ENCODE data around the gene ARPC5.
A peak's percentile ranks its signal among the peaks of the same experiment; 100 is the strongest.
"Not testable (repeated sequence)": the region's sequence is repeated elsewhere in the genome, so short reads cannot be mapped to it uniquely, and the experiment has no call there.

ARPC5 gene

DNA sequence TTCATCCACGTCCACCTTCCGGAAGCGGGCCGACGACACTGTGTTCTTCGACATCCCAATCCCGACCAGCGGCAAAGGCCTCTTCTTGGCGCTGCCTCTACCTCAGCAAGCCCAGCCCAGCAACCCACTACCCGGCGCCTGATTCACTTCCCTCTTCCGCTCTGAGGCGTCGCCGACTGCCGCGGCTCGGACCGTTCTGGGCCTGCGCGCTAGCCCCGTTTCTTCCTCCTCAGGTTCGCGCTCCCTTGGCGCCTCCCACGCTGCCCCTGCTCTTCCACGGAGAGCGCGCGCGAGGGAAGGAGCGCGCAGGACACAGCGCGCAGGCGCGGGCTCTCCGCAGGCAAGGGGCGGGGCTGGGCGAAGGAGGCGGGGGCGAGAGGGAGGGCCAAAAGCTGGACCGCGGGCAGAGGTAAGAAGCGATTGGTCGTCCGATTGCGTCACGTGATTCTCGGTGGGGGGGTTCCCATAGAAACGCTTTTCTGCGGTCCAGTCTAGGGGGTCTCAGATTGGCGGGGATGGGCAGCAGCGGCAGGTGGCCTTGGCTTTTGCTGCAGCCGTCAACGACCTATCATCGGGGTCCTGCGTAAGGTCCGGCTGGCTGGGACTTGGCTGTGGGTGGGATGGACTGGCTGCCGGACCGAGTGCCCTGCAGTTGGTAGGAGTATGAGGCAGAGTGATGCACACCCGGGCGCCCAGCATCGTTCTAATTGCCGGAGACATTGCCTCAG lies at the start of gene ARPC5:
ARPC5 (minus strand) TSS at position 178 of the 728 bp plus-strand sequence; CDS start at position 54, 124 bp downstream.
- DNase-seq: peak; percentile 97 to 98

DNA sequence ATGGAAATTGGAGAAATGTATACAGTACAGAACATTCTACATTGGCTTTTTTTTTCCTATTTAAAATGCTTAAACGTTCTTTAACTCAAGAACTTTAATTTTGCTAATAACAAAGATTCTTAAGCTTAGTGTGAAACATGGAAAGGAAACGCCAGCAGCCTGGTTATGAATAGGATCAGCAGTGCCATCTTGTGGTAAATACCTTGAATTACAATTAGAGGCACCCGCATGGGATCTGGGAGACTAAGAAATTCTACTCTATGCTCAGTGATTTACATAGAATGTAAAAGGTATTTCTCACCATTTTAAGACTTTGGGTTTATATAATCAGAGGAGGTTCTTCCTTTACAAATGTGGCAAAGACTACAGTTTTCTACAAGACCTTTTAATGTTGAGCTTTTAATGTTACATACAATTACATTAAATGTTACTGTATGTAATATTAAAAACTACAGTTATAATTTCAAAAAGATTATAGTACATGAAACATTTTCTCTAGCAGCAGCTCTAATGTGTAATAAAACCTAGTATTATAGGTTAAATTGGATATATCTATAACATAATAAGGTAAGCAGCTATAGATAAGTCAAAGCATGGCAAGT lies 49.6 kb upstream of the ARPC5 start:
- no peak for DNase-seq

DNA sequence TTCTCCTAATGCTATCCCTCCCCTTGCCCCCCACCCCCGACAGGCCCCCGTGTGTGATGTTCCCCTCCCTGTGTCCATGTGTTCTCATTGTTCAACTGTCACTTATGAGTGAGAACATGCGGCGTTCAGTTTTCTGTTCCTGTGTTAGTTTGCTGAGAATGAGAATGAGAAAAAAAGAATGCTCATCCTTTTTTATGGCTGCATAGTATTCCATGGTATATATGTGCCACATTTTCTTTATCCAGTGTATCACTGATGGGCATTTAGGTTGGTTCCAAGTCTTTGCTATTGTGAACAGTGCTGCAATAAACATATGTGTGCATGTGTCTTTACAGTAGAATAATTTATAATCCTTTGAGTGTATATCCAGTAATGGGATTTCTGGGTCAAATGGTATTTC lies 43.8 kb upstream of the ARPC5 start:
- DNase-seq: not testable (repeated sequence)

DNA sequence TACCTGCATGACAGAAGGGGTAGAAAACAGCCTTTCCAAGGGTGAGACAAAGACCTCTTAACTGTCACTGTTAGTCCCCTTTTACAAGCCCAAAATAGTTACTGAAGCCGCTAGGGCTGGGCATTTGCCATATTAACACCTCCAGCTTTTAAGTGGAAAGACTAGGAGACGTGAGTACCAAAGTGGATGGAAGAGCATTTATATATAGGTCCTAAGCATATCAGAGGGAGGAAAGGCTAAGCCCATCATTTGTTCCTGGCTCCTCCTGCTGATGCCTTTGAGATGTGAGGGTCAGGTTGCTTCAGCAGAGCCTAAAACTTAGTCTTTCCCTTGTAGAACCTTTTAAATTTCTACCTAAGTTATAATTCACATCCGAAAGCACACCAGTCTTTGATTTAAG lies 43.2 kb upstream of the ARPC5 start:
- no peak for DNase-seq

DNA sequence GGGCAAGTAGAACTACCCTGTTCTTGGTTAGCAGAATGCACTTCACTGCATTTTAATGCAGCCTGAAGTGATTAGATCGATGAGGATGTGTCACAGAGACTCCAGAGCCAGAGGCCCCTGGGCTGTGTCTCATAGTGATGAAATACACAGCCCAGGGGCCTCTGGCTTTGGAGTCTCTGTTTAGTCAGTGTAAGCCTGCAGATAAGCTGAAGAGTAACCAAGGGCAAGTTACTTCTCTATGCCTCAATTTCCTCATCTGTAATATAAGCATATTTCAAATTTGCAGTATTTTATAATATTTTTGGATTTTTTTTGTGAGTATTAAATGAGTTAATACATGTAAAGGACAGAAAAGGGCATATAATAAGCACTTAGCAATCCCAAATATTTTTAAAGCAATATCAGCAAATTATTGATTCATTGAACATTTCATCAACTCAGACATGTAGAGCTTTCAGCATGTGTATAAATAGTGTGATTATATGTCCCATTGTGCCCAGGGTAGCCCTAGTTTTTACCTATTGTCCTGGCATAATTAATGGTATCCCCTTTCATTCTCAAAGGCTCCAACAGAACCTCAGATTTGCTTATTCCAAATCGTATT lies 41.1 kb upstream of the ARPC5 start:
- no peak for DNase-seq

DNA sequence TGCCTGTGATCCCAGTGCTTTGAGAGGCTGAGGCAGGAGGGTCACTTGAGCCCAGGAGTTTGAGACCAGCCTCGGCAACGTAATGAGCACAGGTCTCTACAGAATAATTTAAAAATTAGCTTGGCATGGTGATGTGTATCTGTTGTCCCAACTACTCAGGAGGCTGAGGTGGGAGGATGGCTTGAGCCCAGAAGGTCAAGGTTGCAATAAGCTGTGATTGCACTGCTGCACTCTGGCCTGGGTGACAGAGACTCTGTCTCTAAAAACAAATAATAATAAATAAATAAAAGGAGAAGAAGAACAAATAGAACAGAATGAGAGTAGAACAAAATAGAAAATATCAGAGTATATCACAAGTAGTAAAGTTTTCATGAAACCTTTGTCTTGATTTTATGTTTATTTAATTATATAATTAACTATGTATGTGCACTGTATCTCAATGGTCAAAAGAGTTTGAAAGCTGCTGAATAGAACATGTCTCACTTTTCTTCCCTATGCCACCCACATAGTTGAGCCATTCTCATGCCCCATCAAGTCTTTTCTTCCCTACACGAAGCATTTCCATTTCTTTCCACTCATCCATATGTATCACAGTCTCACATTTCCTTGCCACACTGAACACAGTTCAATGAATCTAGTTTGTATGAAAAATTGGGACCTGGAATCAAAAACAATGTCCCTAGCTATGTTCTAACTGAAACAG lies 40.5 kb upstream of the ARPC5 start:
- no peak for DNase-seq

DNA sequence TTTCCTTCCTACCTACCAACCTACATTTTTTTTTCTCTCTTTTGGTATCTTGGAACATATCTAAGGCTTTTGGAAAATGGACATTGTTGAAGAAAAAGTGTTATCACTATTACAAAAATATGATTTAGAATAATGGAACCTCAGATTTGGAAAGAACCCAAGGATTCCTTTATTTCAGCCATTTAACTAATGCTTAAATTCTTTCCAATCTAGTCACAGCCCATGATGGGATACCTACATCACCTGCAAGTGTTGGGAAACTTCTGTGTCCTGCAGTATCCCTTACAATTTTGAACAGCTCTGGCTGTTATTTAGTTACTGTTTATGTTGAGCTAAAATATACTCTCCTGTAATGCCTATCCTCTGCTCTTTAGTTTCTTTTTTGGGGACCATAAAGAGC lies 39.8 kb upstream of the ARPC5 start:
- no peak for DNase-seq

DNA sequence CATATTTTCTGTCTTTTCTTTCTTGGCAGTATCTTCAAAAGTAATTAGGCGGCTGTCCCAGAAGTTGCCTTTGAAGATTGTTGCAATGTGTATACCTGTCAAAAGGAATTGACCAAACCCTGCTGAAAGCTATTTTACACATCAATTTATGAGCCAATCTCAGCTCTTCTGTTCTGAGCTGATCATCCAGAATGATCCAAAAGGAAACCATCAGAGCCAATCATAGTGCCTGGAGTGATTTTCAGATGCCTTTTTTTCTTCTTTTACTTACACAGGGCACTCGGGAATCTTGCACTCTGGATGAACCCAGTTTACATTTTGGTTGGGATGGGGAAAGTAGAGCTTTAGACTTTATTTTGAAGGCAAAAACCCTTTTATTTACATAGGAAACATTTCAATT lies 39.3 kb upstream of the ARPC5 start:
- no peak for DNase-seq

DNA sequence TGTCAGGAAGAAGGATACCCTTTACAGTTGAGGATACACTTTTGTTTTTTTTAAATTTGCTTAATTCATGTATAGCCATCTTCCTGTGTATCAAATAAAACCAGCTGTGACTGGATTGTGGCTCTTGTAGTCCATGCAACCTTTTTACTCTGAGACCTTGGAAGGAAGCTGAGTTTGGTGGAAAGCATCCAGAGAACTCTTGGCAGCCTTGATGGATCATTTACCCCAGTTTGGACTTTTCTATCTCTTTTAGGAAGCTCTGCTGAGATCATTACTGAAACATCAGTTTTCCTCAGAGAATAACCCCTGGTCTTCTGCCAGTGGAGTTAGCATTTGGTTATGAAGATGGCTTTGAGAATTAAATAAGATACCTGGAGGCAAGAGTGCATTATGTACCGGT lies 38.8 kb upstream of the ARPC5 start:
- DNase-seq: no peak

DNA sequence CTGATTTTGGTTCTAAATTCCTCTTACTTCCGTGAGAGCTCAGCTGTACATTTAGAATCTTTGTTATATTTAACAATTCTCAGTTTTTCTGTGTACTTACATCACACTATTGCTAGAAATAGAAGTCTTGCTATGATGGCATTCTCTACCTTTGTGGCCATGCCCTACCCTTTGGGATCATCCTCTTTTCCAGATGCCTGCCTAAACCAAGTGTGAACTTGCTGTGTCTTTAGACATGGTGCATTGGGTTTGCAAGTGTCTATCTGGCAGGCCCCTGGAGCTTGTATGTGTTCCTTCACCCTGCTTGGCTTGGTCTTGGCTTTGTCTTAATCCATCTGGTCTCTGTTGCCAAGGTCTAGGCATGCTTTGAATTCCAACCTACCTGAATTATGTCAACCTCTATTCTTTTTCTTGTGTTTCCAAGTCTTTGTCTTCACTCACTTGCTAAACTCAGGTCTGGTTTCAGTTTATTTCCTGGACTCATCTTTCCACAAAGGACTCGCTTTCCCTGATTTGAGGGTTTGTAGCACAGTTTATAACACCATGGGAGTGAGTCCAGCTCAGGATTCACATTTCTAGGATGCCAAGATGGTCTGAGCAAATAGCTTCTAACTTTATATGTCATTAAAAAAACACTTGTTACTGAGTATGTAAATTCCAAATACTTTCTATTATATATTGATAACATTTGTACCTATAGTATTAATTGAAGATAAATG lies 38.2 kb upstream of the ARPC5 start:
- no peak for DNase-seq

DNA sequence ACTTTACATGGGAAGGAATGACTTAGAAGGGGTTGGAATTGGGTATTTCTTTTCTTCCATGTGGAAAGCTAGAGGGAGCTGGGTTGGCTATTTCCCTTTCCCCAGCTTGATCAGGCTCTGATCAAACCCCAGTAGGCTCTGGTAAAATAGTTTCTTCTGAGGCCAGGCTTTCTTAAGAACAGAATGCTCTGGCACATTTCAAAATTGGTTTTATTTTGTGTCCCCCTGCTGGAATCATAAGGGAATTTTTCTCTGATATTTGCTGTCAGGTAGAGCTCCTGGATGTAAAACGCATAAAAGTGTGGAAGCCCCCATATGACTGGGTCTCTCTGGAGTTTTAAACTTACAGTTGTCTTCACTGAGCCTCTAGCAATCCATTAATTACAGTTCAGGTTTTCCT lies 34.6 kb upstream of the ARPC5 start:
- DNase-seq: no peak

DNA sequence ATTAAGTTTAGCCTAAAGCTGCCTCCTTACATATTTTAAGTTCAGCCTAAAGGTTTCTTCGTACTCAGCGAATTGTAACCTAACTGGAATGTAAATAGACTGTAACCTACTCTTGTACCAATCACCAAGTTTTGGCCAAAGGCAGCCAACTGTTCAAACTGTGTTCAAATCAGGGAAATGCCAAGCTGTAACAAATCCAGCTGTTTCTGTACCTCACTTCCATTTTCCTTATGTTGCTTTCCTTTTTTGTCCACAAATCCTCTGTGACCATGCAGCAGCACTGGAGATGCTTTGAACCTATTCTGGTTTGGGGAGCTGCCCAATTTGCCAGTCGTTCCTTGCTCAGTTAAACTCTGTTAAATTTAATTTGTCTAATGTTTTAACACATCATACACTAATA lies 20.8 kb upstream of the ARPC5 start:
- no peak for DNase-seq

DNA sequence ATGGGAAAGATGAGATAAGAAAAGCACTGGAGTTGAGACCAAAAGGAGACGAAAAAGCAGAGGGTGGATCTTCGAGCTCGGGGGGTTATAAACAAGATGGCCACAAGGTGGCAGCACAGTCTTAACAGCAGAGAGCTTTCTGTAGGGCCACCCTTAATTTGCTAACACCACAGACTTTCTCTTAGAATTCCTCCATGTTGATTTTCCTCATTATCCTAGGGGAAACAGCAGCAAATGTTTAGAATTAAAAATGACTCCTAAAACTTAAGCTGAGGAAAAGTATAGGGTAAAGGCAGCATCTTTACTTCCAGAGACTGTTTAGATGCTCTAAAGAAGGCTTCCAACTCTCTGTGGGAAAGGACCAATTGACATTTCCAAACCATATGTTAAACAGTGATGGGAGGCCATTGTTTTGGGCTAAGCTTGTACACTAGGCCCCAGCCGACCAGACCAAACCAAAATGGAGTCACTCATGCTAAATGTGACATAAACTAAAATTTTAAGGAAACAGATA lies 20.0 kb upstream of the ARPC5 start:
- peak; percentile 51 to 92 for DNase-seq

DNA sequence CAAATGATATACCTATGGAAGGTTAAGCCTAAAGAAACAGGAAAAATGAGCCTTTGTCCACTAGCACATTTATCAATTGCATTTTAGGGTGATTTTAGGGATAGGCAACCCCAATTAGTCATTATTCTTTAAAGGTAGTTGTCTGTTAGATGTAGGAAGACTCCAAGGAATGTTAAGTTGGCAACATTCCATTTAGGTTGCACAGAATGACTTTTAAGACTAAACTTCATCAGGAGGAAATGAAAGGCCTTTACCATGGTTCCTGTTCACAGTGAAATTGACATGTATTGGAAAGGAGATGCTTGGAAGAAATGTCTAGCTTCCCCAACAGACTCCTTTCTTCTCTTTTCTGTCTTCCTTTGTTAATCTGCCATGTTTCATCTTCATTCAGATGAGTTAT lies 19.1 kb upstream of the ARPC5 start:
- no peak for DNase-seq

DNA sequence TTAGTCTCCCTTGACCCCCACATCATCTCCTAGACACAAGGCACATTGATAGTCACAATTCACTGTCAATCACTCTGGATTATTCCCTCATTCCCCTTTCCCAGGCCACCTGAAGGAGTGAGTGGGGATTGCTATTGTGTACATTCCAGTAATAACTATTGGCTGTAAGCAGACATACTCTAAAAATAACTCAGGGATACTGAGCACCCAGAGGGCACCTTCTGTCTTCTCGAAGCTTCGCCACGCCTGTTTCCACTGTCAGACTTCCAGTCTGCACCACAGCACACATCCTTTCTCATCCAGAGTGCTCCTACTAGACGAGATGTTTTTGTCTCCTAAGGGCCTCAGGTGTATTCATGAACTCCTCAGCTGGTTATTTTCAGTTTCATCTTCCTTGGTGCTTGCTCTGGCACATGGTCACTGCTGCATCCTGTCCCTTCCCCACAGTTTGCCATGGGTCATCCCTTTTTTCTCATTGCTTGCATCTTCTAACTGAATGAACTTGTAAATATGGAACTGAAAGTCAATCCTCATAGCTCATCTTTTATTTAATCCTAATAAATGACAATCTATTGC lies 18.4 kb upstream of the ARPC5 start:
- no peak for DNase-seq

DNA sequence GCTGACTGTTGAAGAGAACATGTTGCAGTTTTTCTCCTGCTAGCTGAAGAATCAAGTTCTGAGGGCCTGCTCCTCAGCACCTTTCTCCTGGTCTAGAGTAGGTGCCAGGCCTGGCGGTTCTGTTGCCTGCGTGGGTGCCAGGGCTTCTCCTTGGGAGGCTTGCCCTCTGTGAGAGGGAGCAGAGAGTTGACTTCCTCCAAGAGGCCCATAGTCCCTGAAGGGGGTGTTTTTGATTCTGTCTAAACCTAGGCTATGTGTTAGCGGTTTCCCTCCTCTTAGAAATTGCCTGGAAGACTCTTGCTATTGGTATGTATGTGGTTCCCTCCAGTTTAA lies 17.8 kb upstream of the ARPC5 start:
- no peak for DNase-seq

DNA sequence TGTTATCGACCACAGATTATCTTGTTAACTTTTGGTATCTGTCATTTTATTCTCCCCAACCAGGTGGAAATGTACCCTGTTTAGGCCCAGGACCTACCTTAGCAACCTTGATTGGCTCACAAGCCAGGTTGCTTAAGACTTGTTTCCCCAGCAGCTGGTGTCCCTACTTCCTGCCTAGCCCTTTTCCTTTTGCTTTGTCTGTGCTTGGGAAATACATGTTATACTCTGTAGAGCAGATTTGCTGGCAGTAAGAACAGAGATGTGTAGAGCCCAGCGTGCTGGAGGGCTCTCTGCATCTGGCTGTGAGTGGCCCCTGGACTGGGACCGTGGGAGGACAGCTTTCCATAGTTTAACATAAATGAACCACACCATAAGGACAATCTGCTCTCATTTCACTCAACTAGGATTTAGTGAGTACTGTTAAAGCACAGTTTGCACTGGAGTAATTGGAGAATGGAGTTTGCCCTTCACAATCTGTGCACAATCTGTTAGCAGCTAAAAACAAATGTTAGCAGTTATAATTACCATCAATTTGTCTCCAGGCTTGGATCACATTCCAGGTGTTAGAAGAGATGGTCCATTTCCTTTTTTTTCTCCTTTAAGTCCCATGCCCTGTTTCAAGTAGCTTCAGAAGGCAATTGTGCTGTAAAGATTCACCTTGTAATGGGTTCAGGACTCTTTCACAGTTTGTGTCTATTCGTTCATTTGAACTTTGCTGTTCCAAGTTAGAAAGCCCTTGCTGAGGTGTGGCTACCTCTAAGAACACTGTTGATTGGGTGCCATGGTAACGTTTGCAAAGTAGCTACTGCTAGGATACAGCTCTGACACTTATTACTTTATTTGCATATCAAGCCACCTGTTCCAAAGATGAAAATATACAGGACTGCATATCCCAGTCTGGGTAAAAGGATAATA lies 17.2 kb upstream of the ARPC5 start, which contains the start of gene APOBEC4:
APOBEC4 (minus strand) TSS at position 770 of the 915 bp plus-strand sequence. CDS start 4,535 bp downstream, outside the sequence.
- peak in 1 of 2 donors; percentile 50 for DNase-seq

DNA sequence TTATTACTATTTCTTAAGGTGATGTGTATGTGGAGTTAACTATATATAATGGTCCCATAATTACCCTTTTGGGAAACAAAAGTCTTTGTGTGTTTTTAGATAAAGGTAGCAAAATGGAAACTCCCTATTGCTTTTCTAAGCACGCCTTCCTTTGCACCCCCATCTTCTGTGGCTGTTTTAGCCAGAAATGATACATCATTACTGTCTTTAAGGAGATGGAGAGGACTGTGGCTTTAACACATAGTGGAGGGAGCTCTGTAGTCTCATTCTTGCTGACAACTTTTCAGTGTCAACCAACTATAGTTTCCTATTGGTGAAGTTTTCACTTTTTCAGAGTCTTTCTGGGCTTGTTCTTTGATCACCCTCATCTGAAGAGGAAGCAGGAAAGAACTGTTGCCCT lies 16.5 kb upstream of the ARPC5 start:
- DNase-seq: no peak

DNA sequence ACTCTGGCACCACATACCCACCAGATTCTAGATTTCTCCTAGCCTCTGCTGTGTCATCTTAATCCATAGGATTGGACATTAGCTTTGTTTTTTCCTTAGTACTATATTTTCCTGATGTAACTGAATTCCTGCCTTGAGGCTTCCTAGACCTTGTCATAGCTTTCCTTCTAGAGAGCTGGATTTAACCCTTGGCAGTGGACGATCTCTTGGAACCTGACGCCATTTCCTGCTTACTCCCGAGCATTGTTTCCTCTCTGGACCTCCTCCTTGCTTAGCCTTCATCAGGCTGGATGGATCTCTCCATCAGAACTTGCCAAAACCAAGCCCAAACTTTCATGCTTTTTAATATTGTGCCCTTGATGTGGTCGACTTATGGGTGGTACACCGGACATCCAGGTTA lies 16.0 kb upstream of the ARPC5 start:
- no peak for DNase-seq

DNA sequence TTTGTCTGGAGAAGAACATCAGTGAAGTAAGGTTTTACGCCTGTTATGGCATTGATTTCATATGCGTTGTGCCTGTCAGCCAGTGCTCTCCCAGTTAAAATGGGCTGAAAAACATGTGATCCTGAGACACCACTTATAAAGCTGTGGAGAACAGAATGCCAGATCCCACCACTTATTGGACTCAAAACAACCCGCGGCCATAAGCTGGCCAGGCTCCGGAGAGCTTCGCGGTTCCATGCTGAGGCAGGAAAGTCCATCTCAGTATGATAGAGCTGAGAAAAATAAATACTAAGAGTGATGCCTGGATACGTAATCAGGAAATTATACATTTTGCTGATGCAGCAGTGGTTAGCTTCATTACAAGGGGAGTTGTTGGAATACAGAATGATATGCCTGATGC lies 12.5 kb upstream of the ARPC5 start:
- no peak for DNase-seq

DNA sequence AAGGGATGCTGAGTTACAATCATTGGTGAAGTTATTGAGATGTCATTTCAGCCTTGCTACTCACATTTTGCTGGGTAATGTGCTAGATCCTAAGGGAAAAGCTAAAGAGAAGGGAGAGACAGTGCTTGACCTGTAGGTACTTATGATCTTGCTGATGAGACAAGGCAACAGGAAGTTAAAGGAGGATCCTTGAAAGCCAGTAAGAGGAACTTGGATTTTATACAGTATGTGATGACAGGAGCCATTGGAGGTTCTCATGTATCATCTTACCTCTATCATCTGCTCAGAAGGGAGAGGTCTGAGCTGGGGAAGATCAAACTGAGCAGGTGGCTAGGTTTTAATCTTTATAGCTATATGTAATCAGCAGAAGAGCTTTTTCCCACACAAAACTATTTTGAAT lies 11.2 kb upstream of the ARPC5 start:
- DNase-seq: no peak

Data from hippocampal formation (tissue), 2 donors.